A549 (cell line): ENCODE results near the gene VAT1. TPM values are rescaled to one million over a fixed set of nuclear protein-coding genes. Genes with fewer than 3 reads are reported as not detected.

ENCODE experiments used
- ATAC-seq, 2 experiments: fragments of 200-7000 bp in 1 of 2; fragments of >200 bp in 1 of 2; cut with Nextera tagmentation in 1 of 2; cut with Tn5 transposase in 1 of 2; 3 replicates each; pipeline versions ENCODE4 v1.8.0 to v1.9.1; 2018 to 2020; ENCODE audit warnings: mild to moderate bottlenecking in 1 of 2, moderate library complexity in 1 of 2
- CTCF ChIA-PET: fragments of 300-600 bp; sonication (Branson Sonifier 250); formaldehyde crosslinking; extraction: SDS; loops from one replicate; lab custom pipeline; 2021; ENCODE audit warnings: antibody characterized with exemption, inconsistent platforms; lab: Yijun Ruan, JAX
- POLR2A ChIA-PET: fragments of 350-600 bp; formaldehyde crosslinking; extraction: SDS; loops from one replicate; lab custom pipeline; 2021; ENCODE audit warnings: antibody characterized with exemption, inconsistent platforms; lab: Yijun Ruan, JAX
- DNase-seq, 2 experiments: peaks; one replicate each; pipeline versions ENCODE4 v3.0.0 to v3.0.0-alpha.2; 2011 to 2016; ENCODE audit warnings: low read depth in 1 of 2, low spot score in 1 of 2
- FAIRE-seq: peaks from 2 replicates; lab custom pipeline; 2011; peaks lifted over from hg19 to GRCh38; lab: Jason Lieb, UNC
- H3K27ac ChIP-seq, 2 experiments: fragments of >200 bp; sonication (Bioruptor Twin); formaldehyde crosslinking; 3 replicates each; pipeline ENCODE4 v1.5.1; 2016 to 2017
- H3K4me1 ChIP-seq: fragments of >200 bp; sonication (Bioruptor Twin); formaldehyde crosslinking; 3 replicates; pipeline ENCODE4 v1.6.1; 2016
- H3K4me2 ChIP-seq: fragments of >200 bp; sonication (Bioruptor Twin); formaldehyde crosslinking; 3 replicates; pipeline ENCODE4 v1.6.1; 2016
- H3K4me3 ChIP-seq: fragments of >200 bp; sonication (Bioruptor Twin); formaldehyde crosslinking; 3 replicates; pipeline ENCODE4 v1.5.1; 2016
- H3K9me3 ChIP-seq: fragments of >200 bp; sonication (Bioruptor Twin); formaldehyde crosslinking; 3 replicates; pipeline ENCODE4 v1.6.1; 2016
- CHD2 ChIP-seq: fragments of 150-350 bp; IDR thresholded peaks from 2 replicates; pipeline ENCODE4 v1.6.1; 2014; ENCODE audit warnings: low read length; ENCODE audit not compliant: partially characterized antibody
- EHMT2 ChIP-seq: fragments of 200-600 bp; sonication (generic); IDR thresholded peaks from 2 replicates; pipeline ENCODE4 v1.6.1; 2016; ENCODE audit warnings: antibody characterized with exemption, low read depth, mild to moderate bottlenecking, moderate library complexity
- FOSB ChIP-seq: fragments of 250-450 bp; sonication (Bioruptor Pico); IDR thresholded peaks from 2 replicates; pipeline ENCODE4 v1.5.0; 2020; ENCODE audit warnings: mild to moderate bottlenecking, moderate library complexity
- FOSL2 ChIP-seq, 2 experiments: fragments of 450-650 bp in 1 of 2; fragments of >200 bp in 1 of 2; sonication (Bioruptor Twin) in 1 of 2; formaldehyde crosslinking; IDR thresholded peaks; 2 replicates each; pipeline versions ENCODE4 v1.5.0 to v1.6.1; 2016 to 2020; ENCODE audit warnings: mild to moderate bottlenecking in 1 of 2, moderate library complexity in 1 of 2
- FOXS1 ChIP-seq: fragments of 250-450 bp; sonication (Bioruptor Pico); IDR thresholded peaks from 2 replicates; pipeline ENCODE4 v1.5.0; 2020; ENCODE audit warnings: mild to moderate bottlenecking, moderate library complexity
- GATA3 ChIP-seq: IDR thresholded peaks from 2 replicates; pipeline ENCODE4 v1.6.1; 2012; ENCODE audit warnings: borderline replicate concordance
- JUNB ChIP-seq: fragments of >200 bp; sonication (Bioruptor Twin); formaldehyde crosslinking; IDR thresholded peaks from 2 replicates; pipeline ENCODE4 v1.6.1; 2016
- MAZ ChIP-seq: fragments of 150-350 bp; IDR thresholded peaks from 2 replicates; pipeline ENCODE4 v1.6.1; 2014; ENCODE audit warnings: antibody characterized with exemption, low read depth, low read length, borderline replicate concordance
- NFE2L2 ChIP-seq: fragments of 150-350 bp; conservative IDR thresholded peaks from 2 replicates; pipeline ENCODE4 v1.6.1; 2014; ENCODE audit warnings: low read length
- NPAS2 ChIP-seq: fragments of 250-450 bp; sonication (Bioruptor Pico); IDR thresholded peaks from 2 replicates; pipeline ENCODE4 v1.8.0; 2022; ENCODE audit warnings: mild to moderate bottlenecking, moderate library complexity, borderline replicate concordance
- NR3C1 ChIP-seq: fragments of >200 bp; sonication (Bioruptor Twin); formaldehyde crosslinking; IDR thresholded peaks from 3 replicates; pipeline ENCODE4 v1.6.1; 2017
- POLR2AphosphoS2 ChIP-seq: conservative IDR thresholded peaks from 2 replicates; pipeline ENCODE4 v1.6.1; 2012; ENCODE audit warnings: low read length, improper control_type of control experiment, inconsistent platforms
- RFX5 ChIP-seq: fragments of 450-650 bp; IDR thresholded peaks from 2 replicates; pipeline ENCODE4 v1.7.1; 2014; ENCODE audit warnings: antibody characterized with exemption, mild to moderate bottlenecking, moderate library complexity
- SMC3 ChIP-seq: fragments of >200 bp; sonication (Bioruptor Twin); formaldehyde crosslinking; IDR thresholded peaks from 3 replicates; pipeline ENCODE4 v1.6.1; 2018; ENCODE audit warnings: inconsistent platforms
- USF2 ChIP-seq: fragments of 450-650 bp; IDR thresholded peaks from 2 replicates; pipeline ENCODE4 v1.6.1; 2014; ENCODE audit warnings: antibody characterized with exemption
- ZNF302 ChIP-seq: fragments of 250-450 bp; sonication (Bioruptor Pico); IDR thresholded peaks from 2 replicates; pipeline ENCODE4 v1.9.0; 2021; ENCODE audit warnings: inconsistent platforms, mild to moderate bottlenecking, moderate library complexity
- WGBS: methylation state at CpG from one replicate; pipeline ENCODE4 v1.1.6; 2017; ENCODE audit errors: missing lambda C conversion rate; 5-methylcytosine and 5-hydroxymethylcytosine counted together
- polyA plus RNA-seq, 4 experiments: library from polyadenylated mRNA; depleted of rRNA in 3 of 4; stranded (reverse); fragments of >200 nt; fragmentation: RNase III in 1 of 4; extraction: RNeasy Plus Mini Kit Qiagen cat#74134 plus additional on column Dnase treatment in 1 of 4; gene quantifications; 2 replicates in 3 of 4; 3 replicates in 1 of 4; pipeline ENCODE4 v1.2.3, GENCODE V29; 2011 to 2017
- TF ChIP-seq, protein P1 (sequence below): fragments of >200 bp; sonication (Bioruptor Twin); formaldehyde crosslinking; IDR thresholded peaks from 3 replicates; pipeline ENCODE4 v1.6.1; 2016
- TF ChIP-seq, protein P2 (sequence below): IDR thresholded peaks from 2 replicates; pipeline ENCODE4 v1.6.1; 2012

Gene VAT1
- polyA plus RNA-seq, 2 of the 4 experiments (the other 2 are of a cell fraction): 153 to 167 TPM

GRCh38 chr17:43044024-43044423 lies 21.8 kb upstream of the VAT1 start:
- no peaks in the 10 kb centered on the region for H3K4me1 ChIP-seq
- ChIA-PET POLR2A (no interaction called here), CTCF (interaction anchor here (1.4 to 3.3 kb wide), 3 partner anchors 20 to 45 kb away, joined by 3 to 16 read pairs (median 4); partner anchors contain the start of genes RND2 and RPL27)
- H3K4me2 ChIP-seq: no peak overlapping the region
- no peak for DNase-seq
- TF ChIP-seq GATA3 (no peak), FOSL2 (IDR thresholded peaks at IDR 0.05) (no peak), FOSL2 (CRISPR knock-in tag; IDR thresholded peaks at IDR 0.05) (no peak), EHMT2 (no peak), FOSB (CRISPR knock-in tag) (no peak), USF2 (no peak), FOXS1 (CRISPR knock-in tag) (no peak), SMC3 (no peak), RFX5 (no peak)
- TF ChIP-seq, protein P1, sequence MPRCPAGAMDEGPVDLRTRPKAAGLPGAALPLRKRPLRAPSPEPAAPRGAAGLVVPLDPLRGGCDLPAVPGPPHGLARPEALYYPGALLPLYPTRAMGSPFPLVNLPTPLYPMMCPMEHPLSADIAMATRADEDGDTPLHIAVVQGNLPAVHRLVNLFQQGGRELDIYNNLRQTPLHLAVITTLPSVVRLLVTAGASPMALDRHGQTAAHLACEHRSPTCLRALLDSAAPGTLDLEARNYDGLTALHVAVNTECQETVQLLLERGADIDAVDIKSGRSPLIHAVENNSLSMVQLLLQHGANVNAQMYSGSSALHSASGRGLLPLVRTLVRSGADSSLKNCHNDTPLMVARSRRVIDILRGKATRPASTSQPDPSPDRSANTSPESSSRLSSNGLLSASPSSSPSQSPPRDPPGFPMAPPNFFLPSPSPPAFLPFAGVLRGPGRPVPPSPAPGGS: no peak
- 89% methylated on average over 4 of the region's 4 CpGs for WGBS
- no peak overlapping the region for H3K27ac ChIP-seq
- H3K9me3 ChIP-seq: no peaks in the 10 kb centered on the region
- ATAC-seq: no peak
- H3K4me3 ChIP-seq: no peak overlapping the region
- no peak for FAIRE-seq

DNA sequence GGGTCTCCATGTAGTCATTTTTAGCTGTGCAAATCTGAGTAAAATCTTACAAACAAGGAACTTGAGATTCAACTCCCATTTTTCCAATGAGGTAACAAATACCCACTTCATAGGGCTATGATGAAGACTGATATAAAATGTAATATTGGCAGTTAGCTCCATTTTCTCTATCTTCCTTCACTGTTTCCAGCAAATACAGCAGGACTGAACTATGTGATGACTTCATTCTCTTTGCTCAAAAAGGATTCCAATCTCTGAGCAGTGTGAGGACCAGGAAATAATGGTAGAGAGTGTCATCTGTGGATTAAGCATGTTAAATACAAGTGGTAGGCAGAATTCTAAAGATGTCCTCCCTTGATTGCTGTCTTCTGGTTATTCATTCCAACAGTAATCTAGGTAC lies 21.1 kb upstream of the VAT1 start:
- no peak for FAIRE-seq
- no peak overlapping the region for H3K4me2 ChIP-seq
- no peaks in the 10 kb centered on the region for H3K4me1 ChIP-seq
- no peak for ATAC-seq
- no peak overlapping the region for H3K27ac ChIP-seq
- H3K9me3 ChIP-seq: no peaks in the 10 kb centered on the region
- DNase-seq: no peak
- POLR2A ChIA-PET: no interaction called here
- CTCF ChIA-PET: interaction anchor here (1.6 to 3.3 kb wide), 2 partner anchors 19 to 45 kb away, joined by 4 to 16 read pairs; partner anchors contain the start of genes RND2 and RPL27
- H3K4me3 ChIP-seq: no peak overlapping the region
- no peak for TF ChIP-seq FOXS1 (CRISPR knock-in tag)
- TF ChIP-seq MAZ: no peak
- TF ChIP-seq POLR2AphosphoS2: no peak
- no peak for TF ChIP-seq NPAS2 (CRISPR knock-in tag)
- no peak for TF ChIP-seq ZNF302 (CRISPR knock-in tag)
- TF ChIP-seq NR3C1: no peak
- TF ChIP-seq, protein P2, sequence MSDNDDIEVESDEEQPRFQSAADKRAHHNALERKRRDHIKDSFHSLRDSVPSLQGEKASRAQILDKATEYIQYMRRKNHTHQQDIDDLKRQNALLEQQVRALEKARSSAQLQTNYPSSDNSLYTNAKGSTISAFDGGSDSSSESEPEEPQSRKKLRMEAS: no peak
- no peak for TF ChIP-seq JUNB
- no peak for TF ChIP-seq USF2

GRCh38 chr17:43042025-43042628 lies 19.9 kb upstream of the VAT1 start:
- ATAC-seq (no peak; a peak in 2 of 6 replicates), FAIRE-seq (no peak), DNase-seq (no peak)
- 90% methylated on average over 5 of the region's 5 CpGs for WGBS
- Histone ChIP-seq H3K4me1 (no peaks in the 10 kb centered on the region), H3K4me3 (no peak overlapping the region), H3K27ac (no peak overlapping the region), H3K4me2 (no peak overlapping the region), H3K9me3 (no peaks in the 10 kb centered on the region)
- ChIA-PET POLR2A (no interaction called here), CTCF (interaction anchor here (0.7 to 2.1 kb wide), 6 partner anchors 11 to 156 kb away, joined by 3 to 5 read pairs (median 4); no protein-coding TSS in a partner anchor)
- no peak for TF ChIP-seq CHD2
- TF ChIP-seq NFE2L2: no peak
- no peak for TF ChIP-seq FOXS1 (CRISPR knock-in tag)
- TF ChIP-seq ZNF302 (CRISPR knock-in tag): no peak
